LNCAP (cell line): ENCODE results near the gene RBM5.

Source experiments
- TF ChIP-seq, protein P1 (sequence below): fragments of 450-650 bp; IDR thresholded peaks from 2 replicates; pipeline ENCODE4 v1.5.1; 2017; ENCODE audit warnings: mild to moderate bottlenecking

RBM5 gene

DNA sequence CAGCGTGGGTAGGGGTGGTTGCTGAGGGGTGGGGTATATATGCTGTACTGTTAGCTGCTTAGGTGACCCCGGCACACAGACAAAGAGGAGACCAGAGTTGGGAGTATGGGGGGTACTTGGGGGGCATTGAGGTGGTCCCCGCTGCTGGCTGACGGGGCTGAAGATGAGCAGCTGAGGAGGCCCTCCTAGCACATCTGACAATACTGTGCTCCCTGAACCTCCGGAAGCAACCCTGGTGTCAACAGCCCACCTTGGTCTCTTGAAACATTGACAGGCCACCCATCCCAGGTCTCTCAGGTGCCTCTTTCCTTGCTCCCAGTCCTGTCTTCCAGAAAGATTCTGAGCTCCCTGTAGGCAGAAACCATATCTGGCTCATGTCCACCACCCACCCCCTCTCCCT lies 47.2 kb downstream of the RBM5 start:
- TF ChIP-seq, protein P1, sequence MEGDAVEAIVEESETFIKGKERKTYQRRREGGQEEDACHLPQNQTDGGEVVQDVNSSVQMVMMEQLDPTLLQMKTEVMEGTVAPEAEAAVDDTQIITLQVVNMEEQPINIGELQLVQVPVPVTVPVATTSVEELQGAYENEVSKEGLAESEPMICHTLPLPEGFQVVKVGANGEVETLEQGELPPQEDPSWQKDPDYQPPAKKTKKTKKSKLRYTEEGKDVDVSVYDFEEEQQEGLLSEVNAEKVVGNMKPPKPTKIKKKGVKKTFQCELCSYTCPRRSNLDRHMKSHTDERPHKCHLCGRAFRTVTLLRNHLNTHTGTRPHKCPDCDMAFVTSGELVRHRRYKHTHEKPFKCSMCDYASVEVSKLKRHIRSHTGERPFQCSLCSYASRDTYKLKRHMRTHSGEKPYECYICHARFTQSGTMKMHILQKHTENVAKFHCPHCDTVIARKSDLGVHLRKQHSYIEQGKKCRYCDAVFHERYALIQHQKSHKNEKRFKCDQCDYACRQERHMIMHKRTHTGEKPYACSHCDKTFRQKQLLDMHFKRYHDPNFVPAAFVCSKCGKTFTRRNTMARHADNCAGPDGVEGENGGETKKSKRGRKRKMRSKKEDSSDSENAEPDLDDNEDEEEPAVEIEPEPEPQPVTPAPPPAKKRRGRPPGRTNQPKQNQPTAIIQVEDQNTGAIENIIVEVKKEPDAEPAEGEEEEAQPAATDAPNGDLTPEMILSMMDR, result no peak

DNA sequence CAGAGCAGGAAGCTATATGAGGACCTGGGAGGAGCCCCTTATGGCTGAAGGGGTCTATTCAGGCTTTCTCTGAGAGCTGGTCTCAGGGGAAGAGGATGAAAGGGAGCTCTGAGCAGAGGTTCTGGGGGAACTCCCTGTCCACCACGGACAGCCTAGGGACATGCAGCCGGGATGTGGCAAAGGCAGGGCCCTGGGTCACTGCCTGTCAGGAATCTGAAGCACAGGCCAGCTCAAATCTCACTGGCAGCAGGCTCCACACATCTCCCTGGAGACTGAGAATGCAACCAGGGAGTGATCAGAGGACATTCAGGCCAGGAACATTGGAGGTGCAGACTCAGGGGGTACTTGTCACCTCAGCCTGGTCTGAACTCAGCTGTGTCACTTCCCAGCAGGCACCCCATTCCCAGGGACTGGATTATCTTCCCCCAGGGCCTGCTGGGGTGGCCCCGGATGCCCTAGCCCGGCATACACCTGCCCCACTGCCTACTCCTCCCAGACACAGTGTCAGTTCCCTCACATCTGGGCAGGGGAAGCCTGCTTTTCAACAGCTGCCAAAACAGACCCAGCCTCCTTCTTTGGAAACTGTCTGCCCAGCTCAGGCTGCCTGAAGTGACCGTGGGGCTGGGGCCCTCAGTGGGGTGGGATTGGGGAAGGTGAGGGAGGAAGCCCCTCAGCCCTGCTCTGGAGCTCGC lies 48.1 kb downstream of the RBM5 start:
- TF ChIP-seq, protein P1, result no peak

DNA sequence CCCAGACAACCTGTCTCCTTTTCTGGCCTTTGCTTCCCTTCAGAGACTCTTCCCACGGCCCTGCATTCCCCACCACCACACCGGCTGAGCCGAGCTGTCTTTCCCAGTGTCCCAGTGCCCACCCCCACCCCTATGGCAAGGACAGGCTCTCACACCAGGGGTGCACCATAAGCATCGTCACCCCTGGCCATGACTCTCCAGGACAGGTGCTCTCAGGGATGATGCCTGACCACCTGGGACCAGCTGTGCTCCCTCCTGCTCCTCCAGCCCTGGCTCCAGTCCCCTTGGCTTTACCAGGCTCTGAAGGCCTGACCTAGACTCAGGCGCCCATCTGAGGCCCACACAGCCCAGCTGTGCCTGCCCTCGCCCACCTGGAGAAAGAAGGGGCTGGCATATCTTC lies 48.8 kb downstream of the RBM5 start:
- TF ChIP-seq, protein P1, result no peak

DNA sequence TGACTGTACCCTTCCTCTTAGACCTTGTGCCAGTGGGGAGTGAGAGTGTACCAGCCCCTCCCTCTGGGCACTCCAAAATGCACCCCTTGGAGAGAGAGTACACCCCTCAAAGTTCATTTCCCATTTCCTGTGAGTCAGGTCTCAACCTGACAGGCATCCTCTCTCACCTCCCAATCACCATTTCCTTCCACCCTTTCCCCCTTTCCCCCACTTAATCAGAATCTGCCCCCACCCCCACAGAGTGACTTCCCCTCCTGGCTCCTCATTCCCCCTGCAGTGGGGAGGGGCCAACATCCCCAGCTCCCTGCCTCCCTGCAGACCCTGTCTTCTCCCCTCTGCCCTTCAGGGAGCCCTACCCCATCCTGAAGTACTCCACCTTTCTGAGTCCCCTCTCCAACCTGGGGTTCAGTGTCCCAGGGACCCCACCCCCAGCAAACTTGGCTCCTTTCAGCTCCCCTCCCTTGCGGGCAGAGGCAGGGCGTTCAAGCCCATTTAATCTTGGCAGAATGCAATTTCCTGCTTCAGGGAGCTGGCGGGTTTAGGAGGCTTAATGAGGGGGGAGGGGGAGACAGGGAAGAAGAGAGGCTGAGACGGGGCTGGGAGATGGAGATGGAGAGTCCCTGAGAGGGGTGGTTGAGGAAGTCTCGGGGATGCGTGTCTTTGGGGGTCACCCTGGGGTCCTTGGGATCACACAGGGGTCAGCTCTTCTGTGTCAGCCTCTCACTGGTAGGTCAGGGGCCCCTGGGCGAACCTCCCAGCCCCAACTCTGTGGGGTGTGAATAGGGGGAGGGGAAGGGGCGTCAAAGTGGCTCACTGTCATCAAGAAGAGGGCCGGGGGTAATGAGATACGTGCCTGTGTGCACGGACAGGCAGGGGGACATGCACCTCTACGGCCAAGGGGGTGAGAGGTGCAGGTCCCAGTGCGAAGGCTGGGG lies 49.8 kb downstream of the RBM5 start:
- TF ChIP-seq, protein P1, result no peak

DNA sequence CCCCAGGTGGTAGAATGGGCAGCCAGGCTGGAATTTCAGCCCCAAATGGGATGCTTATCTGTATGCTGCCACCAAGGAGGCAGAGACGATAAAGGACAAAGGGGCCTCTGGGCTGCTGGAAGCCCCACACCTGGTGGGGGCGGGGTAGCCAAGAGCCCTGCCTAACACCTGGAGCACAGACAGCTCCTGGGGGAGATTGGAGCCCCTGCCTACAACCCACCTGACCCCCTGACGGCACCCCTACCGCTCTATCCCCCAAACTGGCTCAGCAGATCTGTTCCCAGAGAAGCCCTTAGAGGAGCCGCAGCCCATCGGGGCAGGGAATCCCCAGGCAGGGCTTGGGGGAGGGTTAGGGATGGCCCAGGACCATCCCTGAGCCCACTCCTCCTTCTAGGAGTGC lies 50.6 kb downstream of the RBM5 start:
- TF ChIP-seq, protein P1, result no peak

DNA sequence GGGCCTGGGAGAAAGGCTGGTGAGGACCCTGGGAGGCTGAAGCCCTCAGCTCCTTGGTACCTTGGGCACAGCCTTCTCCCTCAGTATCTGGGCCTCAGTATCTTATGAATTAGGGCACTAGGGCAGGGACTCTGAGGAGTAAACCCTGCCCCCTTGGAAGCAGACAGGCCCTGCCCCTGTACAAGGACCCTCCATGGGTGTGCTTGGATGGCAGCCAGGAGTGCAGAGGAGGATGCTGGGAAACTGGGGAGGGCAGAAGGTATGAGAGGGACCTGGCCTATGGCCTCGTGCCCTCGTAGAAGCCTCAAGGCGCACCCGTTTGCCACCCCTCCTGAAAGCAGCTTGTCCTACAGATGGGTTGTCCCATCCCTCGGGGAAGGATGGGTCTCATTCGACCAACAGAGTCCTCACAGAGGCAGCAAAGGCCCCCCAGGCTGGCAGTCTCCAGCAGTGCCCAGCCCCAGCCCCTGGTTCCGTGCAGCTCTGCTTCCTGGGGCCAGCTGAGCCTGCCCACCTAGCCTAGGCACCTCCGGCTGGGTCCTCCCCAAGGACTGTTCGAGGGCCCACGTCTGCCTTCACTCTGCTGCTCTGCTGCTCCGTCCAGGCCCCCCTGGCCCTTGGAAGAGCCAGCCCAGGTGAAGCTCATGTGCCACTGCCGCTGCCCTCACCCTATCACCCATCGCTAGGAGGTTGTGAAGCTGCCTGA lies 51.2 kb downstream of the RBM5 start:
- TF ChIP-seq, protein P1, result no peak

DNA sequence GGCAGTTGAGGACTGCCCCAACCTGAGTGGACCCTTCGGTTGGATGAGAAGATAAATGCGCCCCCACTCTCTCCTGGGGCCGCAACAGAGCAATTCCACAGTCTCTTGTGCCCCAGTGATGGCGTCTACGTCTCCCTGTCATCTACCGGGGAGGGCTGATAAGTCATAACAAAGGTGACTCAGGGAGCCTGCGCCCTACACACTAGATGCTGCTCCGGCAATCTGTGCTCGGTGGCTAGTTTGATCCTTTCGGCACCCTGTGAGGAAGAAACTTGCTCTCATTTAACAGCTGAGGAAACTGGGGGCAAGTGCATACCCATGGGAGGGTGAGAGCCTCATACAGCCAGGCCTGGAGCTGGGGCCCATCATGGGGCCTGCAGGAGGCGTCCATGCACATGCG lies 52.3 kb downstream of the RBM5 start:
- TF ChIP-seq, protein P1, result no peak
